GM19043 (cell line): Measurements from ENCODE around the gene GOLGA8A.
A peak's percentile ranks its signal among the peaks of the same experiment; 100 is the strongest.
"Not testable (repeated sequence)": the region's sequence is repeated elsewhere in the genome, so short reads cannot be mapped to it uniquely, and the experiment has no call there.

Experiments
- ATAC-seq: cut with Tn5 transposase; IDR thresholded peaks from one replicate; pipeline ENCODE4 v1.9.1; 2021; ENCODE audit warnings: low read depth; ENCODE audit not compliant: unreplicated experiment

Gene GOLGA8A, protein sequence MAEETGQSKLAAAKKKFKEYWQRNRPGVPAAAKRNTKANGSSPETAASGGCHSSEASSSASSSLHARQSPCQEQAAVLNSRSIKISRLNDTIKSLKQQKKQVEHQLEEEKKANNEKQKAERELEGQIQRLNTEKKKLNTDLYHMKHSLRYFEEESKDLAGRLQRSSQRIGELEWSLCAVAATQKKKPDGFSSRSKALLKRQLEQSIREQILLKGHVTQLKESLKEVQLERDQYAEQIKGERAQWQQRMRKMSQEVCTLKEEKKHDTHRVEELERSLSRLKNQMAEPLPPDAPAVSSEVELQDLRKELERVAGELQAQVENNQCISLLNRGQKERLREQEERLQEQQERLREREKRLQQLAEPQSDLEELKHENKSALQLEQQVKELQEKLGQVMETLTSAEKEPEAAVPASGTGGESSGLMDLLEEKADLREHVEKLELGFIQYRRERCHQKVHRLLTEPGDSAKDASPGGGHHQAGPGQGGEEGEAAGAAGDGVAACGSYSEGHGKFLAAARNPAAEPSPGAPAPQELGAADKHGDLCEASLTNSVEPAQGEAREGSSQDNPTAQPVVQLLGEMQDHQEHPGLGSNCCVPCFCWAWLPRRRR

DNA sequence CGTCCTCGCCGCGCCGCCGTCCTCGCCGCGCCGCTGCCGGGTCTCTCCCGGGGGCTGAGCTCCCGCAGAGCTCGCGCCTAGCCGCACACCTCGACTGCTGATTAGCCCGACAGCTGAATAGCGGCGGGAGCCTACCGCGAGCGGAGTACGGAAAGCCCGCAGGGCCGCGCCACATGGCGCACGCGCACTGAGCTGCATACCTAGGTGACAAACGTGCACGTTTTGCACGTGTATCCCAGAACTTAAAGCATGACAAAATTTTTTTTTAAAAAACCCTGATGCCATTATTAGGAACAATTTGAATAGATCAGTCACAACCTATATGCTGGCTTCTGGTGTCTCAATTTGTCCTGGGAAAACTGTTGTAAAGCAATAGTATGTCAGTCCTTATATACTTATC, at the start of gene GOLGA8A:
Gene GOLGA8A, minus strand, starts transcription at position 122 of the 400 bp plus-strand sequence. CDS start 48,117 bp downstream, outside the sequence.
- ATAC-seq, result peak; percentile 57

DNA sequence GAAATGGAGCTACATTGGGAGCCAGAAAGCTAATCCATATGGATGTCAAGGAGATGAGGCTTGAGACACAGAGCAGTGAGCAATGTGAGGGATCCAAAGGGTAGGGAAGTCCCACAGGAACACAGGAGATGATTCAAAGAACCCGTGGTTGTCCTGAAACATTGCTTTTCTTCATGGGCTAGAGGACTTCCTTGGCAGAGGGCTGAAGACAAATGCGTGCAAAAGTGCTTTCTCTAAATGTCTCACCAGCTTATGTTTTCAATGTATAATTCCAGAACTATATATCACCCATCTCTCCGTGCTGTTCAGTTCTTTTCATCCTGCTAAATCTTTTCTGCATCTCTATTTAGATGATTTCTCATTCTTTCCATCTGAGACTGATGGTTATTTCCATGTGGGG, 46.0 kb upstream of the GOLGA8A start:
- ATAC-seq, result no peak

DNA sequence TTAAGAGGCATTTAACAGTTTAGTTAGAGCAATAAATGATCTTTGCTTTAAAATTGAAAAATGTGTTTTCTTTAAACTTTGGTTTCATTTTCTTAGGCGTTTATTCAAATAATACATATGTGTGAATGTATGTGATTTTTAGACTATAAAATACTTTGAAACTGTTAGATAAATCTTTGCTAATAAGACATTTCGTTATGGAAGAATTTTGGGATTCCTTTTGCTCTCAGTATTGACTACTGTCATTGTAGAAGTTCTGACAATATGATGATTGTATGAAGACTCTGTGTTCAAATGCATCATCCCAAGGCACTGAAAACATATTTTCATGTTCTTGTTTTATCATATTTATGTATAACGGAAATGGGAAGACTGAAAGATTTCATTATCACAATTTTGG, 43.8 kb upstream of the GOLGA8A start:
- ATAC-seq, result no peak

DNA sequence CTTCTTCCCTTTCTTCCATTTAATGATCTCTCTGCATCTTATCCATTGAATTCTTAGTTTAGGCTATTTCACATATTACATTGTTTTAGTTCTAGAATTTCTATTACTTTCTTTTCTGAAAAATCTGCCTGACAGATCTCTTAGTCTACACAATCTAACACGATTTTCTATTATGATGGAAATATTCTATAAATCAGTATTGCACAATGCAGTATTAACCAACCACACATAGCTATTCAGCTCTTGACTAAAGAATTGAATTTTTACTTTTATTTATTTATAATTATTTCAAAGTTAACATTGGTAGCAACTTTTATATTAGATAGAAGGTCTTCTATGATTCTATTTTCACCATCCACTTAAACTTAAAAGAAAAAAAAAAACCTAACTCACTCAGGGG, 36.2 kb upstream of the GOLGA8A start:
- ATAC-seq, result no peak

DNA sequence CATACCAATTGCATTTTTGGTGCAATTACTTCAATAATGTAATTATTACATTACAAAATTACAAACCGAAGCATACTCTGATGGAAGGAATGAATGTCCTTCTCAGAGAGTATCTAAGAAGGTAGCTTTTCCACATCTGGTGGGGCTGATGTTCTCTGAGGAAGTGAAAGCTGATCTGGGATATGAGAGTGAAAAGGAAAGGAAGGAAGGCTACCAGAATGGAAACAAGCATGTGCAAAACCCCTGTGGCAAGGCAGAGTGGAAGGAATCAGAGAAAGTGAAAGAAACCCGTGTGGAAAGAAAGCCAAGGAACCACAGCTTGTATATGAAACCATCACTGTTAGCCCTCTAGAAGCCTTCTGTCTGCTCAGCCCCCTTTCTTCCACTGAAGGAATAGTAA, 35.3 kb upstream of the GOLGA8A start:
- ATAC-seq, result no peak

DNA sequence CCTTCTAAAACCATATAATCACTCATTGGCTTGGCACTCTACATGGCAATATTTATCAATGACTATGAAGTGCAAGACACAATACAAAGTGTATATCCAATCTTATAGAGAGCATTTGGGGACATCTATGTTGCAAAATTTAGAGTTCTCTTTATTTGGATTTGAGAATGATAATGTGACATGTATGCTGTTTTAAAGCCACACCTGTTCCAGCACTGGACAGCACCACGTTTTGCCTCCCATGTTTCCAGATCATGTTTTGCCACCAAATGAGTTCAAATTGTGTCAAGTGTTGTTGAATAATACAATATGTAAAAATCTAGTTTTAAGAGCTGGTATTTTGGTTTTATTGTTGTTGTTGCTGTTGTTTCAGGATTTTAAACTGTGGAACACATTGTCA, 33.3 kb upstream of the GOLGA8A start:
- no peak for ATAC-seq

DNA sequence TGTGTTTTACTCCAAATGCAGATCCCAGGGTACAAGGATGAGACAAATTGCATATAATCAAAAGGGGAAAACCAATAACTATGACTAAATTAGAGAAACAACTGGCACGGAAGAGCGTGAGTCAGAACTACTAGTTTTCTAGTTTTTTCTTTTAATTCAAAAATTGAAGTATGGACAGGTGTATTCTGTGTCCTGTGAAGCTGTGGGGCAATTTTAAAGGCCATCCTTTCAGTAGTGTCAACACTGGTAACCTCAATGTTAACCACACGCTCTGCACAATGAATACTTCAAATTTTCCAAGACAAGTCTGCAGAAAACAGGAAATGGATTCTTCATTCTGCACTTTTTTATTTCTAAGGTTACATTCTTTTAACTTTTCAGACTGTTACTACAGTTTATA, 32.5 kb upstream of the GOLGA8A start:
- no peak for ATAC-seq

DNA sequence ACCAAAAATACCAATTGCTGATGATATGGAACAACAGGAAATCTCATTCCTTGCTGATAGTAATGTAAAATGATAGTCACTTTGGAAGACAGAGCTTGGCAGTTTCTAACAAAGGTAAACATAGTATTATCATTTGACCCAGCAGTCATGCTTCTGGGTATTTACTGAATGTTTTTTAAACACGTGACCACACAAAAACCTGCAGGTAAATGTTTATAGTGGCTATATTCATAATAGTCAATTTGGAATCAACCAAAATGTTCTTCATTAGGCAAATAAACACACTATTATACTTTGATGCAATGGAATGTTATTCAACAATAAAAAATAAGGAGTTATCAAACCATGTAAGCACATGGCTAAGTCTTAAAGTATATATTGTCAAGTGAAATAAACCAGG, 24.1 kb upstream of the GOLGA8A start:
- ATAC-seq, result no peak

DNA sequence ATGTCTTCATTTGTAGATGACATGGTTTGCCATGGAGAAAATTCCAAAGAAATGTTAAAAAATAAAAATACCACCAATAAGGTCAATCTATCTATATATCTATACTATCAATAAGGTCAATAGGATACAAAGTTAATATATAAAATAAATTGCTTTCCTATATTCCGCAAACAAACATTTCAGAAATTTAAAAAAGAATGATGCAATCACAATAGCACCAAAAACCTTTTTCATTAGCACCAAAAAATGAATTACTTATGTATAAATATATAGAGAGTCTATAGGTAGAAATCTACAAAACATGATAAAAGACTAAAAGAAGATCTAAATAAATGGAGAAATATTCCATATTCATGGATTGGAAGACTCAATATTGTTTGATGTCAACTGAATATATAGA, 22.8 kb upstream of the GOLGA8A start:
- ATAC-seq, result no peak

DNA sequence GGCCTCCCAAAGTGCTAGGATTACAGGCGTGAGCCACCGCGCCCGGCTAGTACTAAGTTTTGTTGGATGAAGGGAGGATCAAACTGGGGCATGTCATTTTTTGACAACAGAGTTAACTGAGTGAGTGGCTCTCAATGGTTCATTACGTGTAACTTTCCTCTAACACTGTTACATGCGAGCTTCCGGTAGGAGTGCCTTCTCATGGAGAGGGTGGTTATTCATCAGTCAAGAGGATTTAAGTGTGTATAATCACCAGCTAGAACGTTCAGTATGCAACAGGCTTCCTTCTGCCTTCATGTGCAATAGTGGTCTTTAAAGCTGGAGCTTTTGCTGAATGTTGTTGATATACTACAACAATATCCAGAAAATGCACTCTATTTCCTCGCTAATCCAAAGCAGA, 19.1 kb upstream of the GOLGA8A start:
- ATAC-seq, result no peak

DNA sequence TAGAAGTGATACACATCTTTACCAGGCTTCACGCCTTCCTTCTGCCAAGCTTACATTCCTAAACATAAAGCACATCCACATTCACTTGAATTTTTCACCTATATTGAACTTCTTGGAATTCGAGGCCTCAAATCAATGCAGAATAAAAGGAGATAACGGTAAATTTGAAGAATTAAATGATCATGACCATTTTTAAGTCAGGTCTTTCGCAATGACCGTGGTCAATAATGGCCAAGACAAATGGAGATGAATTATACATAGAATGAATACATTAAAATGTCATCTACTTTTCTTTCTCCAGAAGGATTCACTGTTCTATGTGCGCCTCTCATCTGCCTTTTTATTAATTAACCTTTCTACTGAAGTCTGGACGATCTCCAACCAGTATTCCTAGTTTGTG, 5.3 kb upstream of the GOLGA8A start:
- no peak for ATAC-seq

DNA sequence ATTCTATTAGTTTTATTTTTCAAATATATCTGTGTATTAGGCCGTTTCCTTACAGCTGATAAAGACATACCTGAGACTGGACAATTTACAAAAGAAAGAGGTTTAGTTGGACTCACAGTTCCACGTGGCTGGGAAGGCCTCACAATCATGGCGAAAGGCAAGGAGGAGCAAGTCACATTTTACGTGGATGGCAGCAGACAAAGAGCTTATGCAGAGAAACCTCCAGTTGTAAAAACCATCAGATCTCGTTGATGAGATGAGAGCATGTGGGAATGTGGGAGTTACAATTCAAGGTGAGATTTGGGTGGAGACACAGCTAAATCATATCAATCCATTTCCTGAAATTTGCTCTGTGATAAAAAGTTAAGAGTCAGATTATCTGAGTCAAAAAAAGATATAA, 2.3 kb upstream of the GOLGA8A start:
- ATAC-seq, result no peak

DNA sequence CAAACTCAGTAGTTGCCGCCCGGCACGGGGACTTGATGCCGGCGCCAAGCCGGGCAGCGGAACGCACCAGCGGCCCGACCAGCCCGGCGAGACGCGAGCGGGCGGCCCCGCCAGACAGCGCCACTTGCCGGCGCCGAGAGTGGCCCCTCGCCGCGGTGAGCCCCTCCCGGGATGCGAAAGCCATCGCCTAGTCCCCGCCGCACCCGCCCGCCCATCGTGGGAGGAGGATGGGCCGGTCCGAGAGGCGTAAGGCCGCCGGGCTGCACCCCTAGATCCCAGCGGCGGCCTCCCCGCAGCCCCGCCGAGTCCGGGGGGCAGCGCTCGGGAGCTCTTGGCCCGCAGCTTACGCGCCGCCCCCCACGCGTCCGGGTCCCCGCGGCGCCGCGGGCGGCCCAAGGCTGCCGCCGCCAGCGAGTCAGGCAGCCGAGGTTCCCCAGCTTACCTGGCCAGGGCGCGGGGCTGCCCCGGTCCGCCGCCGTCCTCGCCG, 609 bp downstream of the GOLGA8A start:
- ATAC-seq, result peak; percentile 47

DNA sequence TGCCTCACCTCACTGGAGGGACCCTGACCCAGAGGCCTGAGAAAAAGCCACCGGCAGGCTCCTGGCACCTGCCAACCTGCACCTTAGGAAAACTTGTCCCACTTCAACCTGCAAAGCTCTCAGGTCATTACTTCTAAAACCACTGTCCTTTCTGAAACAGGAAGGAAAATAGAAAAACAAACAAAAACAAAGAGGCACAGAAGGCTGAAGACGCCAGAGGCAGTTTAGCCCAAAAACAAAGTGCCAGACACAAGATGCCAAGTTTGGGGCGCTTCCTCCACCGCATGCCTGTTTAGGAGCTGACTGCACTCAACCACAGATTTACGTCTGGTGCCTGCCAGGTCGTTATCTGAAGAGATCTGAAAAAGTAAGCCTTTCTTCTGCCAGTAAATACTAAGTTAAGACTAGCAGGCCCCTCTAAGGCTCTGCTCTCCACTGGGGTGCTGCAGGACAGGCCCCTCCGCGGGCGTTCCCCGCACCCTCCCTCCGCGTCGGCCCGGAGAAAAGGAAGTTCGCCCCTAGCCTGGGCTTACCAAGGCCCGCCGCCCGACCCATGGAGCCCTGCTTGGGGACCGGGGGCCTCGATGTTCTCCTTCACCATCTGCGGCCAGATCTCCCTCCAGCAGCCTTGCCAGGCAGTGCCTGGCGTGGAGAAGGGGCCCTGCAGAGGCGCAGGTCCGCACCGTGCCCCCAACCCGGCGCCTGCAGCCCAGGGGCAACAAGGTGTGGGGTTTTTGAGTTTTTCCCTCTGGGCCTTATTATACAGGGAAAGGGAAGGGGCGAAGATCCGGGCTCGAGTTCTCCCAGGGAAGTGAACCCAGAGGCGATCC, 1.3 kb downstream of the GOLGA8A start:
- no peak for ATAC-seq

DNA sequence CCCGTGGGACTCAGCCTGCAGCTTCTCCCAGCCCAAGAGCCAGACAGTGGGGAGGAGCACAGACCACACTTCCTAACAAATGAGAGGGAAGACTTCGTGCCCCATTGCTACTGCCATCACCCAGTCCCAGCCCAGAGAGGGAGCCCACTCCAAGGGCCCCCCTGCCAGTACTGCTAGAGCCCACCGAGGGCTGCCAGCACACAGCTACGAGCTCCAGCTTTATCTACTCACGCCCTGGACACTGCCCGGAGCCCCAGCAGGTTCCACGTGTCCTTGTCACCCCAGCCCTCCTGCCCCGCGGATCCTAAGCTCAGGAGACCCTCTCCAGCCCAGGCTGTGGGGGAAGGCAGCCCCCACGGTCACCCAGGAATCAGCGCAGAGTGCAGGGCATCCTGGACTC, 1.9 kb downstream of the GOLGA8A start:
- no peak for ATAC-seq

DNA sequence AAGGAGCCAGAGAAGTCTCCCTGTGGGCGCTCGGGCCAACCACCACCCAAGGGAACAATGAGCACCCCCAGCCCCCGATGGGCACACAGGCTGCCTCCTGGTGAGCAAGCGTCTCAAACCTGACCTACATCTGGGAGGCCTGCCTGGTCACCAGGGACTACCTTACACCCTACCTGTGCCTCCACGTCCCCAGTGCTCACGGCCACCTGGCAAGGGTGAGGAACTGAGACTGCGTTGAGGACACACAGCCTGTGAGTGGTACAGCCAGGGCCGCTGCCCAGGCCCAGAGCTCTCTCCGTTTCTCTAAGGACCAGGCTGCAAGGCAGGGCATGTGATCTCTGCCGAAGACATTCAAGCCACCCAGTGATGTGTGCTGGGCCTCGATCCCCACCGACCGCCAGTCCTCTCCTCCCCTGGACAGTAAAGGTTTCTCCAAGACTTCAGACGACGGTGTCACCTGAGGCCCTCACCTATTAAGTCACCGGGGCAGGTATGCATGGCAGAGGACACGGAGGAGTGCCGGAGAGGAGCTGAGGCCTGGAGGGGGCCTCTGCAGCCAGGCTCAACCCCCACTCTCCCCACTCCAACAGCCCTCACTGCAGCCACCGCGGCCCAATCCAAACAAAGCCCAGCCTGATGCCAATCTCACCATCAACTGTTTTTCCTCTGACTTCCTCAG, 2.8 kb downstream of the GOLGA8A start:
- ATAC-seq, result no peak

DNA sequence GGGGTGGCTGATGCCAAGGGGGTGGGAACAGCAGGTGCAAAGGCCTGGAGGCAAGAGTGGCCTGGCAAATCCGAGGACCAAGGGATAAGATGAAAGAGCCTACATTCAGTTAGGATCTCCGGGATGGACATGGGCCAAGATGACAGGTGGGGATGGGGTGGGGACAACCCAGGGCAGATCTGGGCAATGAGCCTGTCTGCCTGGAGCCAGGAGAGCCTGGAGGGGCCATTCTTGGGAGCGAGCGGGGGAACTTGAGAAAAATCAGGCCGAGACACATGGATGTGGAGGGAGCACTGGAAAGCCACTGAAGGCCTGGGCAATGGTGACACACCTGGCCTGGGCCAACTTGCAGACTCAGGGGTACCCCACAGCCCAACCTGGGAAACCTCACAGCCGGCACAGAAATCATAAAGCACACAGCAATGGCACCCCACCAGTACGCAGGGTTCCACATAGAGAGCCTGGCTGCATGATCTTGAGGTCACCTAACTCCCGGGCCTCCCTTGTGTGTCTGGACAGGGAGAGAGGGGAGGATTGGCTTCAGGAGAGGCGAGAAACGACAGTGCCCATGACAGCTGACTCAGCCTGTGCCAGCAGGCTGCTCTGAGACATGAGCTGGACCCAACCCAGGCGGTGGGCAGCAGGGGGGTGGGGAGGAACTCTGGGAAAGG, 3.5 kb downstream of the GOLGA8A start:
- not testable (repeated sequence) for ATAC-seq

DNA sequence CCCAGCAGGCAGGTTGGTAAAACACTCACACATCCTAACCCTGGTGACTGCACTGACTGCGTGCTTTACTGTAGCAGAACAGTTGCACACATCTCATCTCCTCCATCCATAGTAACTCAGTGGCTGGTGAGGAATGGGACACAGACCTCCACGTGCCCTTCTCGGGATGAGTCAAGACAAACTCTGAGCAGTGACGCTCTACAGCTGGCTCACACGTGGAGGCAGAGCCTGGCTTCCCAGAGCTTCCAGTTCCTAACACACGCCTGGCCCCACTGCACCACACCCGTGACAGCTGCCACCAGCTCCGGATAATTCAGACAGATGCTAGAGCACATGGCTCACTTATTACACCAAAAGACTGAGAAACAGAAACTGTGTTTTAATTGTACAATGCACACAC, 7.0 kb downstream of the GOLGA8A start:
- ATAC-seq, result not testable (repeated sequence)

DNA sequence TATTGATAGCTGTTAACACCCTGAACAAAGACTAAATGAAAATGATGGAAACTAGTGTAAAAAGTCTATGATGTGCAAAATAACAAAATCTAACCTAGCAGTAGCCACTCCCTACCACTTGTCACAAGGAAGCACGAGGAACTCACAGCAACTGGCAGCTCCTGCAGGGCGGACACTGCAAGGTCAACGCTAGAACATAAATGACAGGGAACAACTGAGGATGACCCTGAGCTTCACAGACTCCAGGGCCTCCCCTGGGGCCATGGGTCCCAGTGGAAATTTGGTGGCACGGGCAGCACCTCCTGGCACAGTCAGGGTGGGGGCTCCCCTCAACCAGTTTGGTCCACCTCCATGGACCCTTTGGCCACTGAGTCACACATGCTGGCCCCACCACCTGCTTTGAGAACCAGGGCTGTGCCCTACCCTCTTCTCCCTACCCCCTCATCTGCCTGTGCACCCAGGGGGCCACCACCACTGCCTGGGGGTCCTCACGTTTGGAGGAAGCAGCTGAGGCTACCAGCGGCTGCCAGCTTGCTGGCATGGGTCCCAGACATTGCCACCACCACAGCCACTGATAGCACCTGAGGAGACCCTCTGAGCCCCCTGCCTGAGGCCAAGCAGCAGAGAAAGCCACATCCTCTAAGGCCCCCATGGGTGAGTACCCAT, 14.1 kb downstream of the GOLGA8A start:
- ATAC-seq, result not testable (repeated sequence)

DNA sequence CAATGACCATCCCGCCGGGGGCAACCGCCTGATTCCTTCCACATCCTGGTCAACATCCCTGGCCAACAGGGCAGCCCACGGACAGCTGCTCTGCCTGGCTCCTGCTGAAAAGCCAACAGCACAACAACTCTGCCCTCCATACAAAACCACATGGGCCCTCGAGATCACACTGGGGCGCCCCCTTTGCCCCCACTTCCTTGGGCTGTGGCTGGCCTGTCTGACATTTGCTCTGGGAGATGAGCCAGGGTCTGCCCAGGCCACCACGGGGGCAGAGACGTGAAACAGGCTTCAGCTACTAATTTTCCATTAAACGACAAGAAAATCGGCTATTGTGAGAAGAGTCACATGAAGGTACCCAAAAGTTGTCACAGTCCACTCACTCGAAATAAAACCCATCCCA, 16.7 kb downstream of the GOLGA8A start:
- not testable (repeated sequence) for ATAC-seq
